Motor neuron (in vitro differentiated cells): ENCODE data around the gene USPL1. TPM values are rescaled to one million over a fixed set of nuclear protein-coding genes. Genes with fewer than 3 reads are reported as not detected.
"Not testable (repeated sequence)": the region's sequence is repeated elsewhere in the genome, so short reads cannot be mapped to it uniquely, and the experiment has no call there.

Experiments used
- ATAC-seq, 8 experiments: fragments of 200-7000 bp; cut with Tn5 transposase; replicated peaks in 6 of 8; 2 replicates each; pipeline ENCODE4 v1.8.0; 2021; ENCODE audit warnings: mild to moderate bottlenecking in 8 of 8, moderate library complexity in 8 of 8
- H3K27ac ChIP-seq, 2 donors: fragments of 250-450 bp; sonication (Bioruptor Pico); 2 replicates each; pipeline ENCODE4 v1.9.0; 2021; ENCODE audit warnings: antibody characterized with exemption in 2 of 2, mild to moderate bottlenecking in 2 of 2, moderate library complexity in 1 of 2
- H3K4me1 ChIP-seq, 2 donors: fragments of 250-450 bp; sonication (Bioruptor Pico); replicated peaks in 1 of 2; 2 replicates each; pipeline ENCODE4 v1.6.1; 2021; ENCODE audit warnings: antibody characterized with exemption in 2 of 2, mild to moderate bottlenecking in 2 of 2, moderate library complexity in 1 of 2
- H3K4me3 ChIP-seq, 5 donors: fragments of 250-450 bp; sonication (Bioruptor Pico); 2 replicates each; pipeline ENCODE4 v1.9.0; 2021; ENCODE audit warnings: antibody characterized with exemption in 5 of 5, mild to moderate bottlenecking in 5 of 5, moderate library complexity in 4 of 5
- WGBS, 10 experiments: fragments of 450-650 bp; shearing (Covaris generic); methylation state at CpG; one replicate each; pipeline ENCODE4 v1.0.0; 2022; 5-methylcytosine and 5-hydroxymethylcytosine counted together
- in situ Hi-C, 9 experiments: fragments of 400-800 bp; cut with MboI; loops; one replicate each; pipeline ENCODE4 v1.15.0; 2021; ENCODE audit warnings: low sequenced_read_pairs in 9 of 9, low pct_unique_long_range_greater_than_20kb in 2 of 9; ENCODE audit not compliant: unreplicated experiment in 9 of 9
- total RNA-seq, 8 experiments: library from RNA; unstranded; fragments of 300-600 nt; gene quantifications; 2 replicates each; pipeline versions ENCODE4 v1.2.3 to v1.2.4, GENCODE V29; 2022

USPL1 gene
- total RNA-seq, 8 experiments from 2014 or later, result 10.8 to 32.5 (median 25.2) TPM

DNA sequence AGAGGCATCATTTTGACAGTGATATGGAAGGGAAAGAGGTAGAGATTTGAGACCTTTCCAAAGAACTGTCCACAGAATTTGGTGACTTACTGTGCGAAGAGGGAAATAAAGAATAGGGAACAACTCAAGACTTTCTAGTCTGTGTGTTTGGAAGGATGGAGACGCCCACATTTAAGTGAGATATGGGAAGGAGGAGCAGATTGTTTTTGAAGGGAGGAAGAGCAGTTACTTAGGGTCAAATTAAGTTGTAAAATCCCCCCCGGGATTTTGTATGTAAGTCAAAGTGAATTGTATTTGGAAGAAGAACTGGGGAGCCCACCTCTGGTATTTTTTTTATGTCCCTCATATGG, 1.2 kb downstream of the USPL1 start:
- 0 to 47% (median 19%) methylated on average over 1 to 3 of the region's 3 CpGs; no CpG with 5 or more reads in 1 of the 10 experiments for WGBS, 10 experiments
- peaks cover 3 to 23% of the 10 kb centered on the region in 2 donors for H3K4me1 ChIP-seq
- peak overlapping the region; percentile 62 to 82 (median 65) for H3K4me3 ChIP-seq
- in situ Hi-C loops, result loop anchor here in 1 of 9 experiments (25.0 kb wide), 1 partner anchor 482 kb away; no protein-coding TSS in a partner anchor
- no peak for ATAC-seq
- no peak overlapping the region for H3K27ac ChIP-seq

DNA sequence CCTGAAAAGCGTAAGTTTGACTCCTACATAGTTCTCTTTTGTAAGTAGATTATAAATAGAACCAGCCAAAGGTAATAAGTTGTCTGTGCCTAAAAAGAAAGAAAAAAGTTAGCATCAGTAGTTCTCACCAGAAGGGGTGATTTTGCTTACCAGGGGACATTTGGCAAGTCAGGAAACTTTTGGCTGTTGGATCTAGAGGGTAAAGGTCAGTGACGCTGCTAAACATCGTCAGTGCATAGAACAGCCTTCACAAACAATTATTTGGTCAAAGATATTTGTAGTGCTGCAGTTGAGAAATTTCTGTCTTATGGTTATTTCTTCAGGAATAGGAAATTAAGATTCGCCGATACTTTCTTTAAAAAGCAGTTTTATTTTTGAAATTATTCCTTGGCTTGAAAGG, 2.0 kb downstream of the USPL1 start:
- Histone ChIP-seq H3K4me1 (peaks cover 3 to 23% of the 10 kb centered on the region in 2 donors), H3K27ac (no peak overlapping the region), H3K4me3 (peak overlapping the region in 4 of 5 donors; percentile 62 to 82 (median 70))
- ATAC-seq, result no peak
- in situ Hi-C loops, result loop anchor here in 1 of 9 experiments (25.0 kb wide), 1 partner anchor 482 kb away; no protein-coding TSS in a partner anchor
- WGBS, 10 experiments, result 37 to 92% (median 81%) methylated on average over 2 to 5 of the region's 5 CpGs; no CpG with 5 or more reads in 2 of the 10 experiments

DNA sequence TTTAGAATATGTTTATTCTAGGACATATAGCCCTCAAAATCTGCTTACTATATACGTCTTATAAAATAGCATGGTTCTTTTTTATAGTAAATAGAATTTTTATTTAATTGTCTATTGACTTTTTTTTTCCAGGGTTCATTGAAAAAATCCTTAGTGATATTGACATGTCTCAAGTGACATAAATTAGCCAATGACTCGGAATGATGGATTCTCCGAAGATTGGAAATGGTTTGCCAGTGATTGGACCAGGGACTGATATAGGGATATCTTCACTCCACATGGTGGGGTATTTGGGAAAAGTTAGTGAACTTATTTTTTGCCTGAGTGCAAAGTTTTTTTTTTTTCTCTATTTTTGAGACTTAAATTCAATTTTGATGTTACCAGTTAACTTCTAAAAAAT, 3.2 kb downstream of the USPL1 start:
- 24 to 100% (median 78%) methylated on average over 2 to 3 of the region's 3 CpGs; no CpG with 5 or more reads in 1 of the 10 experiments for WGBS, 10 experiments
- no peak for ATAC-seq
- H3K27ac ChIP-seq, result no peak overlapping the region
- H3K4me1 ChIP-seq, result peaks cover 3 to 19% of the 10 kb centered on the region in 2 donors
- H3K4me3 ChIP-seq, result peak overlapping the region in 2 of 5 donors; percentile 77 to 82
- in situ Hi-C loops, result loop anchor here in 1 of 9 experiments (25.0 kb wide), 1 partner anchor 484 kb away; no protein-coding TSS in a partner anchor

DNA sequence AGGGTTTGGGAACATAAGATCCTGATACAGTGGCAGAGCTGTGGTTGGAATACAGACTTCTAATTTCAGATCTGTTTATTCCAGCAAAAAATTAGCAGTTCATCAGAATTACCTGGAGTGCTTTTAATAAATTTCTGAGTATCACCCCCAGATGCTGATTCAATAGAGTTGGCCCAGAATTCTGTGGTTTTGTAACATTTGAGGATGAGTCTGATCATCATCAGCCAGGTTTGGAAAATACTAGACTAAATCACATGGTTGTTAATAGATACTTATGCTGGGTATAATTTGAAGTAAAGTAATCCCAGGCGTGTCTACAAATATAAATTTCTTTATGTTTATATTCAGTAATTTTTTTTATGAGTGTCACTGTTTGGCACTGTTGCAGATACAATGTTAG, 4.8 kb downstream of the USPL1 start:
- no peak overlapping the region for H3K27ac ChIP-seq
- no peak overlapping the region for H3K4me3 ChIP-seq
- 90 to 100% (median 100%) methylated on average over 1 of the region's 1 CpG for WGBS, 10 experiments
- no peak for ATAC-seq
- H3K4me1 ChIP-seq, result peaks cover 3 to 19% of the 10 kb centered on the region in 2 donors
- in situ Hi-C loops, result loop anchor here in 1 of 9 experiments (25.0 kb wide), 1 partner anchor 485 kb away; no protein-coding TSS in a partner anchor

GRCh38 chr13:30623392-30623791, 5.7 kb downstream of the USPL1 start:
- no peak overlapping the region for H3K27ac ChIP-seq
- peaks cover 3 to 19% of the 10 kb centered on the region in 2 donors for H3K4me1 ChIP-seq
- WGBS, 10 experiments, result 70 to 96% (median 83%) methylated on average over 1 to 5 of the region's 5 CpGs; no CpG with 5 or more reads in 3 of the 10 experiments
- no peak overlapping the region for H3K4me3 ChIP-seq
- in situ Hi-C loops, result loop anchor here in 1 of 9 experiments (25.0 kb wide), 1 partner anchor 486 kb away; no protein-coding TSS in a partner anchor
- ATAC-seq, result no peak

DNA sequence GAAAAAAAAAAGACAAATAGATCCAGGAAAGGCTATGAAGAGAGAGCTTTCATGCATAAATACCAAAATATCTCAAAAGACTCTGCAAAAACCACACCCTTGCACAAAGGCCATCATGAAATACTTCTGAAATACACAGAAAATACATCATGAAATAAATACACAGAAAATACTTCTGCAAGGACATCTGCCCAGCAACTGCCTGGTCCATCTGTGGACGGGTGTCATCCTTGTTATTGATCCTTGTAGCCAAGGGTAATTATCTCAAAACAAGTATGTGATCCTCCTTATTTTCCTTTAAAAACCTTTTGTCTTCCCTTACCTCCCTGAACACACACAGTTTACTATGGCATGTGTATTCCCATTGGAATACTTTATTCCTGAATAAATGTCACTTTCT, 6.9 kb downstream of the USPL1 start:
- H3K4me3 ChIP-seq, result no peak overlapping the region
- in situ Hi-C loops, result loop anchor here in 1 of 9 experiments (25.0 kb wide), 1 partner anchor 487 kb away; no protein-coding TSS in a partner anchor
- no peak overlapping the region for H3K27ac ChIP-seq
- peaks cover 3 to 19% of the 10 kb centered on the region in 2 donors for H3K4me1 ChIP-seq
- WGBS, 10 experiments, result 23 to 100% (median 86%) methylated on average over 1 of the region's 1 CpG; no CpG with 5 or more reads in 3 of the 10 experiments
- peak in 2 of 8 experiments; percentile 58 to 71 for ATAC-seq

- ATAC-seq, result no peak
- H3K27ac ChIP-seq, result no peak overlapping the region
- in situ Hi-C loops, result no loop called here
Observed at GRCh38 chr13:30629527-30629926, 11.8 kb downstream of the USPL1 start.

DNA sequence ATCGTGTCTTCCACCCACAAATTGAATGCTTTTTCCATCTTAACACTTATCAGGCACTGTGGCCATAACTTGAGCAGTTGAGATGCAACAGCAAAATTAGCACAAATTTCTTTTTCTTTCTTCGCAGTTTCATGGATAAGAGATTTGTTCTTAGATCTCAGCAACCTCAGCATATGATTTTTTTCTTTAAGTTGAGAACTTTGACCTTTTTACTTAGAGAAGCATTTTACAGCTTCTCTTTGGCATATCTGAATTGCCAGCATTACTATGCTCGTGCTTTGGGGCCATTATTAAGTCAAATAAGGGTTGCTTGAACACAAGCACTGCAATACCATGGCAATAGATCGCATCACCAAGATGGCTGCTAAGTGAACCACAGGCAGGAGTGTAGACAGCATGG, 16.1 kb downstream of the USPL1 start:
- Histone ChIP-seq H3K4me3 (no peak overlapping the region), H3K4me1 (peaks cover 0 to 3% of the 10 kb centered on the region in 2 donors), H3K27ac (no peak overlapping the region)
- 73 to 100% (median 100%) methylated on average over 1 to 4 of the region's 4 CpGs for WGBS, 10 experiments
- in situ Hi-C loops, result no loop called here
- no peak for ATAC-seq

More at GRCh38 chr13:30629527-30629926, 11.8 kb downstream of the USPL1 start:
- Histone ChIP-seq H3K4me1 (no peaks in the 10 kb centered on the region), H3K4me3 (no peak overlapping the region)

- ATAC-seq, result no peak
- Histone ChIP-seq H3K4me3 (no peak overlapping the region), H3K27ac (no peak overlapping the region), H3K4me1 (peaks cover 0 to 3% of the 10 kb centered on the region in 2 donors)
- 50 to 100% (median 89%) methylated on average over 1 to 3 of the region's 3 CpGs for WGBS, 10 experiments
- in situ Hi-C loops, result no loop called here
Observed at GRCh38 chr13:30634838-30635237, 17.1 kb downstream of the USPL1 start.

DNA sequence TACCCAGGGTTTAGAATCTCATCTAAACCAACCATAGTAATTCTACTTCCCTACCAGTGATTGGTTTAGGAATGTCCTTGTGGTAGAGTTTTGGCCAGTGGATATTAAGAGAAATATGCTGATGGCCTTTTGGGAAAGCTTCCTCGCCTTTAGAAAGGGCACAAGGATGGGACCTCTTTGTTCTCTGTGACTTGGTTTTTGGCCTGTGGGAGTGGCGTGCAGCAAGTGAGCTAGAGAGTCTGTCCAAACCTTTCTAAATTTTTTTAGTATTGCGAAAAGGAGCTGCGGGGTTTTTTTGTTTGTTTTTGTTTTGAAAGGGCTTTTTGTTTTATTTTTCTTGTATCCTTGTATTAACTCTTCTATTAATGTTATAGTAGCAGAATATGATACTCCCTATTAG, 20.6 kb downstream of the USPL1 start:
- no peak overlapping the region for H3K27ac ChIP-seq
- in situ Hi-C loops, result no loop called here
- ATAC-seq, result no peak
- WGBS, 10 experiments, result 90 to 100% (median 100%) methylated on average over 1 to 4 of the region's 4 CpGs; no CpG with 5 or more reads in 1 of the 10 experiments
- peaks cover 0 to 3% of the 10 kb centered on the region in 2 donors for H3K4me1 ChIP-seq
- no peak overlapping the region for H3K4me3 ChIP-seq

GRCh38 chr13:30639671-30640070, 22.0 kb downstream of the USPL1 start:
- no peak overlapping the region for H3K4me3 ChIP-seq
- no peak for ATAC-seq
- 80 to 100% (median 96%) methylated on average over 2 to 4 of the region's 4 CpGs; no CpG with 5 or more reads in 1 of the 10 experiments for WGBS, 10 experiments
- H3K27ac ChIP-seq, result no peak overlapping the region
- in situ Hi-C loops, result no loop called here
- H3K4me1 ChIP-seq, result peaks cover 0 to 3% of the 10 kb centered on the region in 2 donors

GRCh38 chr13:30641173-30641572, 23.5 kb downstream of the USPL1 start:
- WGBS, 10 experiments, result 80 to 100% (median 86%) methylated on average over 1 of the region's 1 CpG; no CpG with 5 or more reads in 5 of the 10 experiments
- H3K4me3 ChIP-seq, in situ Hi-C loops, H3K27ac ChIP-seq, H3K4me1 ChIP-seq, ATAC-seq: not testable (repeated sequence)

- H3K4me1 ChIP-seq, result peaks cover 0 to 4% of the 10 kb centered on the region in 2 donors
- H3K27ac ChIP-seq, result no peak overlapping the region
- no peak for ATAC-seq
- in situ Hi-C loops, result no loop called here
- H3K4me3 ChIP-seq, result no peak overlapping the region
Observed at GRCh38 chr13:30645629-30646028, 27.9 kb downstream of the USPL1 start.

- Histone ChIP-seq H3K4me3 (no peak overlapping the region), H3K4me1 (peaks cover 0 to 4% of the 10 kb centered on the region in 2 donors), H3K27ac (no peak overlapping the region)
- in situ Hi-C loops, result no loop called here
- 21 to 100% (median 77%) methylated on average over 1 to 3 of the region's 3 CpGs; no CpG with 5 or more reads in 1 of the 10 experiments for WGBS, 10 experiments
- ATAC-seq, result no peak
Observed at GRCh38 chr13:30647420-30647819, 29.7 kb downstream of the USPL1 start.
